ELR (cell line): Measurements from ENCODE around the gene TARS3.

Experiments
- DNase-seq: peaks from one replicate; pipeline ENCODE4 v3.0.0-alpha.2; 2015; ENCODE audit warnings: low read depth

The TARS3 gene

DNA sequence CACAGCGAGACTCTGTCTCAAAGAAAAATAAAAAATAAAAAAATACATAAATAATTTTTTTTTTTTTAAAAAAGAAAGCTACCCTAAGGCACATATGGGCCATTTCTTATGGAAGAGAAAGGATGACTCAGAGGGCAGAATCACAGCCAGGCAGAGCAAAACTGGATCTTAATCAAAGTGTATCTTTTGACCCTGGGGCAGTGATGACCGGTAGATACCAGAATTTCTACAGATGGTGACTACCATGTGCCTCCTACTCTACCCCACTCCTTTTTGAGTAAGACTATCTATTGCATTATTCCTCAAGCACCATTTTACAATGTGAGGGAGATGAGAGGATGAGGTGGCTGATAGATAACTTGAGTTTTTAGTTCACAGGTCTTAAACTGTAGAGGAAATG is 26.0 kb downstream of the TARS3 start:
- DNase-seq, result peak; percentile 64

GRCh38 chr15:101697488-101697887 is 26.8 kb downstream of the TARS3 start:
- DNase-seq, result no peak

DNA sequence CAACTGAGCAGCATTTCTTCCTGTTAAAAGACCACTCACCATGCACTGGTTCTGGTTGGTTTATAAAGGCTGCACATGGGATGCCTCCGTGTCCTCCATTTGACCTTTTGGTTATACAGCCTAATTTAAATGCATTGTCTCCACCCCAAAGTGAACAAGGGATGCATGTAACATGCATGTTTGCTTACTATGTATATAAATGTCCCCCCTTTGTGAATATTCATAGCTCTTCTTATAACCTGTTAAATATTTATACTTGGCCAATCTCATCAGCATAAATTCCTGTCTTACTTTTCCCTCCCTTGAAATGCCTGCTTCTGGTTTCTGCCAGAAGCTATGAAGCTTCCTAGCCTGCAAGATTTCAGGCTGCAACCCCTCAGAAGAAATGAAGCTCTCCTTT is 27.4 kb downstream of the TARS3 start:
- no peak for DNase-seq

DNA sequence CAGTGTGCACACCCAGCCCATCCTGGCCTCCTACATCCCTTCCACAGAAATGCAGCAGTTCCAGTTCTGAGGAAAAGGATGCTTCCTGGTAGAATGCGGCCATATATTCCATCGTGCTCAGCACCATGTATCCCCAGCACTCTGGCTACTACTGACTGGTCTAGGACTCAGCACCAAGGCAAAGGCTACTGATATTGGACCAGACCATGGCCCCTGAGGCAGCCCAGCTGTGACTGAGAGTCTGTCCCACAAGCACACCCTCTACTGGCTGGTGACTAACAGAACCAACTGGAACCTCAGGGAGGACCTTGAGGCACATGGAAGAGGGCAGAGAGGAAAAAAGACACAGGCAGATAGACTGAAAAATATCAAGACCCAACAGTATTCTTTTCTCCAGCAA is 30.0 kb downstream of the TARS3 start:
- DNase-seq, result no peak

GRCh38 chr15:101692801-101693598 is 31.3 kb downstream of the TARS3 start:
- no peak for DNase-seq

DNA sequence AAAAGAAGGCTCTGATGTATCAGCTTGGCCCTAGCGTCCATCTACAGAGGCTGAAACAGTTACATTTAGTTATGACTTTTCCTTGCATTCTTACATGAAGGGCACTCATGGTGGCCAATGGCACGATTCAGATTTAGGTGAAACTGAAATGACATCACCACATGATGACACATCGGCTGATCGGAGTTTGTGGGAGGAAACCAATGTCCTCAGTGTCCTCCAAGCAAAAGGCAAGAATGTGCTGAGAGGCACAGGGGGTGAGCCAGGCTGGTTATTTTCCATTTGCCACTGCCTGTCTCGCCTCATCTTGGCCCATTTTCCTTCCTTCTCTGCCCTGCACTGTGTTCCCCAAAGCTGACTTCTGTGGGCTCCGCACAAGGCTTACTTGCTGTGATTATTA is 34.4 kb downstream of the TARS3 start:
- peak; percentile 71 for DNase-seq

DNA sequence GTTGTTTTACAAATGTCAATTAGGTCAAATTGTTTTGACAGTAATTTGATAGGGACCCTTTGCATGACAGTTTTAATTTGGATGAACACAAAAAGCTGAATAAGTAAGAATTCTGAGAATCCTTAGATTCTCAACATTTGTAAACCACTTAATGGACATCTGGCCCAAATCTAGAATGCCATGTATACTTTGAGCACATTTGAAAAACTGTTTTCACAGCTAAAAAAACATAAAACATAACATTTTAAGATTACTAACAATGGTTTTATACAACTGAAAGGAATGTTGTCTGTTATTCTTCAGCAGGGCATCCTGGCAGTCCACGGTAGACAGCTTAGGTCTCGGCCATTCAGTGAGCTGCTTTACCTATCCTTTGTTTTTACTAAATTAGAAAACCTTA is 37.6 kb downstream of the TARS3 start:
- no peak for DNase-seq

DNA sequence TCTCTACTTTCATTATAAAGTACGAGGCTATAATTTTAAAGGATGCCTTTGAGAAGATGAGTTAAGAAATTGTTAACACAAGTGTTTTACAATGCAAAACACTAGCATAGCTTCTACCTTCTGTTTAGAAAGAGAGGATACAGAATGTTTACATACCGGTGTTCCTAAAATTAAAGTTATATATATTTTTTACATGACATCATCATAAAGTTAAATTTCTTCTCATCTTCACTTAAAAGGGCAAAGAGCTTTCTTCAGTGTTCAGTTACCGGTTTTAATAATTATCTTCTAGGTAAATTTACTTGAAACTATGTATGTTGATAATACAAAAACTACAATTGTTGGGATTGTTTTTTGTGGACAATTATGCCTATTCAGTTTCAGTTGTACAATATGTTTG is 39.4 kb downstream of the TARS3 start:
- no peak for DNase-seq

GRCh38 chr15:101684384-101684783 is 39.9 kb downstream of the TARS3 start:
- DNase-seq, result peak; percentile 83

DNA sequence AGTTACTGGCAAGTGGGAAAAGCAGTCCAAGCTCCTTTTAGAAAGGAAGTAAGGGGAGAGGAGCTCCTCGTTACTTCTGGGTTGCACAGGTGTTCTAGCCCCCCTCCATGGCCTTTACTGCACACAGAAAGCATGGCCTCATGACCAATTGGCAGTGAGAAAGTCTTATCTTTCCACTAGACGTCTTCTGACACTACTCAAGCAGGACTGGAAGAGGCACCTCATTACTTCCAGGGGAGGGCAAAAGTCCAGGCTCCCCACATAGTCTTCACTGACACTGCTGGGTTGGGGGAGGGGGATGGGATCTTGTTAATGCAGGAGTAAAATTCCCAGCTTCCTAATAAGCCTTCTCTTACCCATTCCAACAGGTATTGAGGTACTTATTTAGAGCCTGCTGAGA is 44.5 kb downstream of the TARS3 start:
- no peak for DNase-seq

- DNase-seq, result no peak
These were observed 47.3 kb downstream of the TARS3 start for GRCh38 chr15:101676921-101677329.

DNA sequence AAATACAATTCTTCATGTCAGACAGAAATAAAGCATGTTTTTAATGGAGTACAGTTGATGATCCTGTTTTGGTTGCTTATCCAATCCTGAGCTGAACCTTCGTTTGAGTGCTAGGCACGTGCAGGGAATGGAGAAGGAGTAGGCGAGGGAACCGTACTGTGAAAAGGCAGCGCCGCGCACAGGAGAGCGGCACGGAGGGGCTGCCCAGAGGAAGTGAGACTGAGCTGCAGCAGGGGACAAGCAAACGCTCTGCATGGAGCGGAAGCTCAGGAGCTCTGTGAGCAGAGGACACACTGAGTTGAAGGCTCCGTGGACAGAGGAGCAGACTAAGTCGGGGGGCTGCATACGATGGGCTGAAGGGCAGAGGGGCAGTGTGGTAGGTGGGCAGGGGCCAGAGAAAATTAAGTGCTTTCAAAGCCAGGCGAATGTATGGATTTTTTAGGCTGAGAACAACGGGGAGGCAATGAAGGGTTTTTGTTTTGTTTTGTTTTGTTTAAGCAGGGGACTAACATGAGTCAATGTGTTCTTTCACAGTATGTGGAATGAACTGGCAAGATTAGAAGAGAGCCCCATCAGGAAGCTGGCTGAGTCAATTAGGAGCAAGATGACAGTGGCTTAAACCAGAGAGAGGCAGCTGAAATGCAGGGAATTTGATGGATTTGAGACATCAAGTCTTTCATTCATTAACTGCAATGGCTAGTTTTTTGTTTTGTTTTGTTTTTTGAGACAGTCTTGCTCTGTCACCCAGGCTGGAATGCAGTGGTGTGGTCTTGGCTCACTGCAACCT is 48.3 kb downstream of the TARS3 start:
- DNase-seq, result peak; percentile 81

GRCh38 chr15:101675015-101675414 is 49.3 kb downstream of the TARS3 start:
- DNase-seq, result peak; percentile 90

DNA sequence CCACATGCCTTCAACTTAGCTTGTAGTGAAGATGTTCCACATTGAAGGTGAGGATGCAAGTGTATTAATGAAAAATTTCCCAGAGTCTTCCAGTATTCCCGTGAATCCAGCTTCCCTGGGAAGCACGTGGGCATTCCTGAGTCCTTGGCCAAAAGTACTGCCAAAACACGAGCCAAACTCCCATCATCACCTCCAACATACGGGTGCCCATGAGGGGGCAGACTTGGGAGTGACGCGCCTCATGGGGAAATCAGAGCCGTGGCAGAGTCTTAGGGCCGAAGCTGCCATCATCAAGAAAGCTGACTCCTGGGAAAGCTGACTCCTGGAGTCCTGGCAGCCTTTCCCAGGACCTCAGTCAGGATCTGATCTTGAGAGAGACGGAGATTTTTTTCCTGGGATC is 52.0 kb downstream of the TARS3 start:
- DNase-seq, result no peak

GRCh38 chr15:101669744-101670143 is 54.5 kb downstream of the TARS3 start:
- DNase-seq, result peak; percentile 17

DNA sequence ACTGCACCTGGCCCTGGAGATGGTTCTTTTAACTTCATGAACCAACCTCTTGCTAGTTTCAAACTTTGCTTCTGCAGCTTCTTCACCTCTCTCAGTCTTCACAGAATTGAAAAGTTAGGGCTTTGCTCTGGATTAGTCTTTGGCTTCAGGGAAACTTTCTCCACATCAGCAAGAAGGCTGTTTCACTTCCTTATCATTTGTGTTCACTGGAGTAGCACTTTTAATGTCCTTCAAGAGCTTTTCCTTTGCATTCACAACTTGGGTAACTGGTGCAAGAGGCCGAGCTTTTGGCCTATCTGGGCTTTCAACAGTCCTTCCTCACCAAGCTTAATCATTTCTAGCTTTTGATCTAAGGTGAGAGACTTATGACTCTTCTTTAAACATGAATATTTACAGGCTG is 56.4 kb downstream of the TARS3 start:
- no peak for DNase-seq

DNA sequence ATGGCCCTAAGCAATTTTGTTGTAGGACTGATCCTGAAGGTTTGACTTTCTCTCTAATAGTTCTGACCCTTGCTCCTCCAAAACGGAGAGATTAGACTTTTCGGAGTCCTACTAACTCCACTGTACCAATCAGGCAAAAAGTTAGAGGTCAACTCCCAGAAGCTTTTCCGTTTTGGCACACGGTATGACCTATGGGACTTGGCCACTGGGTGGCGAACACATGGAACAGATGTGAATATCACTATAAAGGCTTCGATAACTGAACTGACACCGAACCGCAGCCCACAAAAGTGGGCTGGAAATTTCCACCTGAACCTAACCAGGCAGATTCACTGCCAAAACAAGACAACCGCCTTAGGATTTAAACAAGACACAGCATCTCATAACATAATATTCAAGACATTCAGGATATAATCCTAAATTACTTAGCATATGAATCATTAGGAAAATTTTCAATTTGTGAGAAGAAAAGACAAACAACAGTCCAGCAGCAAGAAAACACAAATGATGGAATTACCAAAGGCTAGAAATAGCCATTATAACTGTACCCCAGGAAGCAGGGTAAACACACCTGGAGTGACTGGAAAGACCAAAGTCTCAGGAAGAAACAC is 59.9 kb downstream of the TARS3 start:
- peak; percentile 53 for DNase-seq

DNA sequence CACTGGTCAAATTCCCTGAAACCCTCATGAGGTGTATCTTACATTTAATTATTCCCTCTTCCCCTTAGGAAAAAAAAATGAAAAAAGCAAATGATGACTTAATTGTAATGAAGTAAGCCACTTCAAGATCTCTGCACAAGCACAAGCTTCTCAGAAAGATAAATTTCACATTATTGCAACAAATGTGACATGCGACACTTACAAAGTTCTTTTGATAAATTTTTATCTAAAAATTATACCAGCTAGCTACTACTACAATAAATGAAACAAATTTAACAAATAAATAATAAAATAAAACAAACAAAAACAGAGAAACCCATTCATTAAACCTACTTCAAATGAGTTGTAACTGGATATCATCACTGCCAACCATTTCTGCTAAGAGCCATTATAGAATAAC is 62.1 kb downstream of the TARS3 start:
- DNase-seq, result no peak

- DNase-seq, result no peak
These were observed 64.3 kb downstream of the TARS3 start for GRCh38 chr15:101660005-101660404.

DNA sequence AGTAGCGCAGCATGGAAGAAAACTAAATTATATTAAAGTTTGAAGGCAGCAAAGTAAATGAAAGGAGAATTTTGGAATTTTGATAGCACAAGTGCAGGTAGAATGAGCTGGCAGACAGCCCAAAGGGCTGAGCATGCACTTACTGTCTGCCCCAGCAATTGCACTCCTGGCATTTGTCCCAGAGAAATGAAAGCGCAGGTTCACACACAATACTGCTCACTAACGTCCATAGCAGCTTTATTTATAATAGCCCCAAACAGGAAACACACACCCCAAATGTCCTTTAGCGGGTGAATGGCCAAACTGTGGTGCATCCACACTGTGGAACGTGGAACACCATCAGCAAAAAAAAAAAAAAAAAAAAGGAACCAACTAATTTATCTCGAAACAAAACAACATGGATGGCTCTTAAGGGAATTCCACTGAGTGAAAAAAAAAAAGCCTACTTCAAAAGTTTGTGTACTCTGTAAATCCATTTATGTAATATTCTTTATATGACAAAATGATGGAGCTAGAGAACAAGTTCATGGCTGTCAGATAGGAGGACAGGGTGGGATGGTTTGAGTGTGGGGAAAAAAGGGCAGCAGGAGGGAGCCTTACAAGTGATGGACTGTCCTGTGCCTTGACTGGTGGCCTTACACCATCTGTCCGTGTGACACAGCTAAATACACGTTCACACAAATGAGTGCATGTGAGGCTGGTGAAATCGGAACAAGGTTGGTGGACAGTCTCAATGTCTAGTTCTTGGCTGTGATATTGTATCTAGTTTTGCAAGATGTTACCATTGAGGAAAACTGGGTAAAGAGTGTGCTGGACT is 66.1 kb downstream of the TARS3 start:
- DNase-seq, result no peak

DNA sequence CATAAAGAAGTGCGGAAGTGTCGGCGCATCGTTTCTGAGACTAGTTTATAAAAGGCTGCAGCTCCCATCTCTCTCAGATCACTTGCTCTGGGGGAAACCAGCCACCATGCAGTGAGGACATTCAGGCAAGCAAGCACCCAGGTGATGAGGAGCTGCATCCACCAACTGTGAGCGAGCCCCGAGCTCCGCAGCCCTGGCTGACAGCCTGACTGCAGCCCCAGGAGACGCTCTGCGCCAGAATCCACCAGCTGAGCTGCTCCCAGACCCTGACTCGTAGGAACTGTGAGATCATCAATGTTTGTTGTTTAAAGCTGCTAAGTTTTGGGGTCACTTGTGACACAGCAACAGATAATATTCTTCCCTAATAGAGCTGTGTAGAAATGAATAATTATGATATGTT is 67.1 kb downstream of the TARS3 start:
- DNase-seq, result no peak
